Stomach (tissue), 9 donors: ENCODE measurements around the gene PYROXD2. TPM values are rescaled to one million over a fixed set of nuclear protein-coding genes. Genes with fewer than 3 reads are reported as not detected.

Experiments
- DNase-seq, 2 donors: peaks; one replicate each; pipeline versions ENCODE4 v3.0.0 to v3.0.0-alpha.2; 2013 to 2019
- H3K27ac ChIP-seq, 5 donors: fragments of 200-600 bp in 4 of 5; sonication (generic) in 4 of 5; one replicate each; pipeline ENCODE4 v1.5.1; 2013 to 2019; ENCODE audit warnings: mild to moderate bottlenecking in 1 of 5, moderate library complexity in 1 of 5
- H3K27me3 ChIP-seq, 3 donors: fragments of 200-600 bp; sonication (generic); one replicate each; pipeline ENCODE4 v1.5.1; 2017 to 2019; ENCODE audit warnings: mixed run types in 1 of 3
- H3K36me3 ChIP-seq, 4 donors: fragments of 200-600 bp; sonication (generic); 1 replicate in 3 of 4; 2 replicates in 1 of 4; pipeline ENCODE4 v1.5.1; 2016 to 2019
- H3K4me1 ChIP-seq, 4 donors: fragments of 200-600 bp; sonication (generic); one replicate each; pipeline ENCODE4 v1.5.1; 2016 to 2019
- H3K4me3 ChIP-seq, 4 donors: fragments of 200-600 bp; sonication (generic) in 3 of 4; one replicate each; pipeline ENCODE4 v1.5.1; 2016 to 2019; ENCODE audit warnings: mild to moderate bottlenecking in 1 of 4
- H3K9me3 ChIP-seq, 4 donors: fragments of 200-600 bp; sonication (generic); one replicate each; pipeline ENCODE4 v1.5.1; 2016 to 2019
- EP300 ChIP-seq: sonication (generic); formaldehyde crosslinking; IDR thresholded peaks from one replicate; pipeline ENCODE4 v1.6.1; 2017; ENCODE audit warnings: antibody characterized with exemption
- POLR2A ChIP-seq, 4 donors: fragments of 450-650 bp; IDR thresholded peaks; one replicate each; pipeline ENCODE4 v1.6.1; 2016; ENCODE audit warnings: antibody characterized with exemption in 4 of 4, control low read depth in 2 of 4, mild to moderate bottlenecking in 1 of 4, moderate library complexity in 1 of 4
- POLR2AphosphoS5 ChIP-seq, 3 donors: sonication (generic); formaldehyde crosslinking; IDR thresholded peaks; one replicate each; pipeline ENCODE4 v1.6.1; 2016; ENCODE audit warnings: antibody characterized with exemption in 3 of 3
- WGBS, 5 donors: extraction: QIAGEN DNeasy Blood & Tissue Kit in 3 of 5; methylation state at CpG; one replicate each; pipeline versions ENCODE4 v1.1.5 to v1.1.7; 2013 to 2018; 5-methylcytosine and 5-hydroxymethylcytosine counted together
- intact Hi-C: fragments of 100-400 bp; cut with DNase I; formaldehyde crosslinking; loops from one replicate; pipeline ENCODE4 v1.15.1; 2023; ENCODE audit warnings: low total_unique reads
- polyA plus RNA-seq, 3 donors: library from polyadenylated mRNA; stranded (reverse); fragments of 200-250 nt; gene quantifications; one replicate each; pipeline ENCODE4 v1.2.3, GENCODE V29; 2013
- total RNA-seq, 5 donors: library from RNA; depleted of rRNA; stranded (reverse); fragments of >200 nt; gene quantifications; one replicate each; pipeline versions ENCODE4 v1.1.0 to v1.2.3, GENCODE V29; 2014 to 2016
- TF ChIP-seq, protein P1 (sequence below), 7 experiments: fragments of 450-650 bp in 4 of 7; fragments of 200-600 bp in 3 of 7; sonication (generic) in 3 of 7; IDR thresholded peaks; one replicate each; pipeline ENCODE4 v1.5.1; 2016 to 2019; ENCODE audit warnings: antibody characterized with exemption in 7 of 7, control low read depth in 2 of 7, mild to moderate bottlenecking in 1 of 7
- donor health status: healthy with polysubstance abuse.
- donor health status: Bipolar disorder and iron deficiency.
- donor health status: healthy.

The PYROXD2 gene
- total and polyA plus RNA-seq, 8 donors: 2.4 to 33.5 (median 8.3) TPM

GRCh38 chr10:98461500-98461842, 46.5 kb upstream of the PYROXD2 start:
- Histone ChIP-seq H3K4me1 (peaks cover 0 to 14% (median 7%) of the 10 kb centered on the region in 4 donors), H3K9me3 (no peaks in the 10 kb centered on the region), H3K36me3 (no peaks in the 10 kb centered on the region), H3K27me3 (peaks cover 0 to 6% (median 0%) of the 10 kb centered on the region in 3 donors), H3K27ac (peak overlapping the region in 3 of 5 donors; percentile 35 to 74 (median 66)), H3K4me3 (no peak overlapping the region)
- no peak for TF ChIP-seq EP300
- no peak for TF ChIP-seq POLR2A (IDR thresholded peaks at IDR 0.05)
- TF ChIP-seq, protein P1, sequence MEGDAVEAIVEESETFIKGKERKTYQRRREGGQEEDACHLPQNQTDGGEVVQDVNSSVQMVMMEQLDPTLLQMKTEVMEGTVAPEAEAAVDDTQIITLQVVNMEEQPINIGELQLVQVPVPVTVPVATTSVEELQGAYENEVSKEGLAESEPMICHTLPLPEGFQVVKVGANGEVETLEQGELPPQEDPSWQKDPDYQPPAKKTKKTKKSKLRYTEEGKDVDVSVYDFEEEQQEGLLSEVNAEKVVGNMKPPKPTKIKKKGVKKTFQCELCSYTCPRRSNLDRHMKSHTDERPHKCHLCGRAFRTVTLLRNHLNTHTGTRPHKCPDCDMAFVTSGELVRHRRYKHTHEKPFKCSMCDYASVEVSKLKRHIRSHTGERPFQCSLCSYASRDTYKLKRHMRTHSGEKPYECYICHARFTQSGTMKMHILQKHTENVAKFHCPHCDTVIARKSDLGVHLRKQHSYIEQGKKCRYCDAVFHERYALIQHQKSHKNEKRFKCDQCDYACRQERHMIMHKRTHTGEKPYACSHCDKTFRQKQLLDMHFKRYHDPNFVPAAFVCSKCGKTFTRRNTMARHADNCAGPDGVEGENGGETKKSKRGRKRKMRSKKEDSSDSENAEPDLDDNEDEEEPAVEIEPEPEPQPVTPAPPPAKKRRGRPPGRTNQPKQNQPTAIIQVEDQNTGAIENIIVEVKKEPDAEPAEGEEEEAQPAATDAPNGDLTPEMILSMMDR (IDR thresholded peaks at IDR 0.05): no peak
- no peak for TF ChIP-seq POLR2AphosphoS5 (IDR thresholded peaks at IDR 0.05)
- intact Hi-C loops: loop anchor here (10.0 kb wide), 1 partner anchor 713 kb away; no protein-coding TSS in a partner anchor
- 84 to 96% (median 92%) methylated on average over 3 of the region's 3 CpGs for WGBS, 5 donors
- no peak for DNase-seq

DNA sequence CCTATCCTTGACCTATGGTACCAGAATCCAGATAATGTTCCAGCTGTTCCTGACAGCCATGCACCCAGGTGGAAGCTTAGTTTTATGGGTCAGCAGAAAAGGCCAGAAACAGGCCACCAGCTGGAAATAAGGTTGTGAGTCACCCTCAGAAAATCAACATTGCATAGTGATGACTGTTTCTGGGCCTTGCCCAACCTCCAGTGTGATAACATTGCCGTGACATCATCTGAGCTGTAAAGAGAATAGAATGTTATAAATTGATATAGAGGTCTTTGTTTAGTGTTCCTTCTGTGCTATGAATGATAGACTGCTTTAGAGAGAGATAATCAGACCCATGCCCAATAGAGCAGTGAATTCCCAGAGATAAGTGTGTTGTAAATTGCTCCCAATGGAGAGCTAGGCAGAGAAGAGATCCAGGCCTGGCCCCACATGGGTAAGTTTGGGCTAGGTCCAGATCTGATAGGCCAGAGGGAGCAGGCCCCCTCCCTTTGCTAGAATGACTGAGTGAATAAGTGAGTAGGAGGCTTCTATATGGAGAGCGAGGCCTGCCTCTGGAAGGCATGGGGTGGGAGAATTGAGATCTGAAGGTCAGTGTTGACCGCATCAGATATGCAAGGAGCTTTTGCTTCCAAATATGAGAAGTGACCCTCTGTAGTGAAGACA, 46.0 kb upstream of the PYROXD2 start:
- intact Hi-C loops: loop anchor here (10.0 kb wide), 1 partner anchor 714 kb away; no protein-coding TSS in a partner anchor
- Histone ChIP-seq H3K27me3 (peaks cover 0 to 6% (median 0%) of the 10 kb centered on the region in 3 donors), H3K4me1 (peaks cover 0 to 14% (median 7%) of the 10 kb centered on the region in 4 donors), H3K27ac (peak overlapping the region in 4 of 5 donors; percentile 35 to 74 (median 55)), H3K9me3 (no peaks in the 10 kb centered on the region), H3K4me3 (no peak overlapping the region), H3K36me3 (no peaks in the 10 kb centered on the region)
- DNase-seq: peak; percentile 53 to 93
- TF ChIP-seq POLR2A (IDR thresholded peaks at IDR 0.05) (no peak), POLR2AphosphoS5 (IDR thresholded peaks at IDR 0.05) (peak; percentile 61 to 90 (median 62)), EP300 (no peak)
- TF ChIP-seq, protein P1 (IDR thresholded peaks at IDR 0.05): no peak
- WGBS, 5 donors: 60 to 76% (median 66%) methylated on average over 3 of the region's 3 CpGs

- H3K4me1 ChIP-seq: peaks cover 0 to 14% (median 7%) of the 10 kb centered on the region in 4 donors
- TF ChIP-seq EP300 (no peak), POLR2A (IDR thresholded peaks at IDR 0.05) (no peak), POLR2AphosphoS5 (IDR thresholded peaks at IDR 0.05) (no peak)
- TF ChIP-seq, protein P1 (IDR thresholded peaks at IDR 0.05): no peak
- no peak overlapping the region for H3K27ac ChIP-seq
- intact Hi-C loops: no loop called here
- no peak overlapping the region for H3K4me3 ChIP-seq
- DNase-seq: no peak
- 83 to 91% (median 86%) methylated on average over 15 of the region's 15 CpGs for WGBS, 5 donors
- H3K27me3 ChIP-seq: peaks cover 0 to 6% (median 0%) of the 10 kb centered on the region in 3 donors
- H3K9me3 ChIP-seq: no peaks in the 10 kb centered on the region
- H3K36me3 ChIP-seq: no peaks in the 10 kb centered on the region
Measured at GRCh38 chr10:98458809-98459784, 44.1 kb upstream of the PYROXD2 start.

DNA sequence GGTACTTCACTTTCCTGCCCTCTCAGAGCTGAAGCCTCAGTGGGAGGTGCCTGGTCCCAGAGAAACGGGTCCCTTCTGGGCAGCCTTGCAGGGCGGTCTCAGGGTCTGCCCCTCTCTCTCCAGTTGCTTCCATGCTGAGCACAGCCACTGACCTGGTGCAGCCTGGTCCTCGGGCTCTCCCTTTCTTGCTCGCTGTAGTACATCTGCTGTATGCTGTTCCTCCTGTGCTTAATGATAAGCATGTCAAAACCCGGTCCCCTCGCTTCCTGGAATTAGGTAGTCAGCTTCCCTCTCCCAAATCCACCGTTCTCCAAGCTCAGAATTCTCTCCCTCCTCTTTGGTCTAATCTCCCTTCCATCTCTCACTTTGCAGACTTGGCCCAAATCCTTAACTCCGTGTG, 42.7 kb upstream of the PYROXD2 start:
- DNase-seq: no peak
- H3K27ac ChIP-seq: no peak overlapping the region
- TF ChIP-seq POLR2AphosphoS5 (IDR thresholded peaks at IDR 0.05): no peak
- TF ChIP-seq, protein P1 (IDR thresholded peaks at IDR 0.05): no peak
- TF ChIP-seq POLR2A (IDR thresholded peaks at IDR 0.05): no peak
- TF ChIP-seq EP300: no peak
- no peaks in the 10 kb centered on the region for H3K36me3 ChIP-seq
- no peaks in the 10 kb centered on the region for H3K9me3 ChIP-seq
- intact Hi-C loops: no loop called here
- H3K27me3 ChIP-seq: peaks cover 0 to 6% (median 0%) of the 10 kb centered on the region in 3 donors
- no peak overlapping the region for H3K4me3 ChIP-seq
- WGBS, 5 donors: 37 to 48% (median 42%) methylated on average over 7 to 8 of the region's 8 CpGs
- peaks cover 0 to 14% (median 7%) of the 10 kb centered on the region in 4 donors for H3K4me1 ChIP-seq
